ENCODE results near the gene RPS16.
A peak's percentile ranks its signal among the peaks of the same experiment; 100 is the strongest.

The RPS16 gene

DNA sequence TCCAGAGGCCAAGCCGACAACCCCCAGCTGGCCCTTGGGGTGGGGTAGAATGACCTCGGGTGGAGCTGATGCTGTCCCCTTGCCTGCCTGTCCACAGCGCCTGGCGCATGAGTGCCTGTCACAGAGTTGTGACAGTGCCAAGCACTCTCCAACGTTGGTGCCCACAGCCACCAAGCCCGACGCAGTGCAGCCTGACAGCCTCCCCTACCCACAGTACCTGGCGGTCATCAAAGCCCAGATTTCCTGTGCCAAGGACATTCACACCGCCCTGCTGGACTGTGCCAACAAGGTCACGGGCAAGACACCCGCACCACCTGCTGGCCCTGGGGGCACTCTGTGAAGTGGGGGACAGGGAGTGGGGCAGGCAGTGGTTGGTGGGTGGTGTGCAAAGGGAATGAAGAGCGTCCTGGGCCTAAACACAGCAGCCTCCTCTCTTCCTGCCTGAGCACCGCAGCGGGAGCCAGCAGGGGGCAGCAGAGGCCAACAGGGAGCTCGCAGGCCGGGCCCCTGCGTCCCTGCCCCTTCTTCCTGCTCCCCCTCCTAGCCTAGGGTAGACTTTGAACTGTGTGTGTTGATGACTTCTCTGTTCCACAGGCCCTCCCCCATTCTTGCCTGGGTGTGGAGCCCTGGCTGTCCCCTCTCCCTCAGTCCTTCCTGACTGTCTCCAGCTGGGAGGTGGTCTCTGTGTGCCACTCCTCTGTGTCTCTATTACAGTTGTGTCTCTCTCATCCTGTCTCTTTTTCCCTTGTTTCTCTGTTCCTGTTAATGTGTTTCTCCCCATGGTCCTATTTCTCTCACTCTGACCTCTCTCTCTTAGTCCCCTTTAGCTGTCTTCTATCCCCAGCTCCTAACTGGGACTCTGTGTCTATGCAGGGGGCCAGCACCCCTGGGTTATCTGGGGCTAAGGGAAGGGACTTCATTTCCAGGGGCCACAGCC lies 38.1 kb downstream of the RPS16 start (continued):
- TF ChIP-seq, protein P1, sequence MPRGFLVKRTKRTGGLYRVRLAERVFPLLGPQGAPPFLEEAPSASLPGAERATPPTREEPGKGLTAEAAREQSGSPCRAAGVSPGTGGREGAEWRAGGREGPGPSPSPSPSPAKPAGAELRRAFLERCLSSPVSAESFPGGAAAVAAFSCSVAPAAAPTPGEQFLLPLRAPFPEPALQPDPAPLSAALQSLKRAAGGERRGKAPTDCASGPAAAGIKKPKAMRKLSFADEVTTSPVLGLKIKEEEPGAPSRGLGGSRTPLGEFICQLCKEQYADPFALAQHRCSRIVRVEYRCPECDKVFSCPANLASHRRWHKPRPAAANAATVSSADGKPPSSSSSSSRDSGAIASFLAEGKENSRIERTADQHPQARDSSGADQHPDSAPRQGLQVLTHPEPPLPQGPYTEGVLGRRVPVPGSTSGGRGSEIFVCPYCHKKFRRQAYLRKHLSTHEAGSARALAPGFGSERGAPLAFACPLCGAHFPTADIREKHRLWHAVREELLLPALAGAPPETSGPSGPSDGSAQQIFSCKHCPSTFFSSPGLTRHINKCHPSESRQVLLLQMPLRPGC (tag by site-specific recombination; IDR thresholded peaks at IDR 0.05) = no peak
- TF ChIP-seq ZNF777 (tag by site-specific recombination; IDR thresholded peaks at IDR 0.05; ENCODE audit: borderline replicate concordance) = no peak
- no peak for TF ChIP-seq ZNF266 (tag by site-specific recombination; IDR thresholded peaks at IDR 0.05; ENCODE audit: low read depth)
- TF ChIP-seq, protein P2, sequence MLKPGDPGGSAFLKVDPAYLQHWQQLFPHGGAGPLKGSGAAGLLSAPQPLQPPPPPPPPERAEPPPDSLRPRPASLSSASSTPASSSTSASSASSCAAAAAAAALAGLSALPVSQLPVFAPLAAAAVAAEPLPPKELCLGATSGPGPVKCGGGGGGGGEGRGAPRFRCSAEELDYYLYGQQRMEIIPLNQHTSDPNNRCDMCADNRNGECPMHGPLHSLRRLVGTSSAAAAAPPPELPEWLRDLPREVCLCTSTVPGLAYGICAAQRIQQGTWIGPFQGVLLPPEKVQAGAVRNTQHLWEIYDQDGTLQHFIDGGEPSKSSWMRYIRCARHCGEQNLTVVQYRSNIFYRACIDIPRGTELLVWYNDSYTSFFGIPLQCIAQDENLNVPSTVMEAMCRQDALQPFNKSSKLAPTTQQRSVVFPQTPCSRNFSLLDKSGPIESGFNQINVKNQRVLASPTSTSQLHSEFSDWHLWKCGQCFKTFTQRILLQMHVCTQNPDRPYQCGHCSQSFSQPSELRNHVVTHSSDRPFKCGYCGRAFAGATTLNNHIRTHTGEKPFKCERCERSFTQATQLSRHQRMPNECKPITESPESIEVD (tag by site-specific recombination; IDR thresholded peaks at IDR 0.05) = no peak
- TF ChIP-seq ZBTB17 (tag by site-specific recombination; IDR thresholded peaks at IDR 0.05) = peak; percentile 87
- TF ChIP-seq ZNF837 (tag by site-specific recombination; IDR thresholded peaks at IDR 0.05) = no peak
- no peak for TF ChIP-seq ZNF138 (tag by site-specific recombination; IDR thresholded peaks at IDR 0.05; ENCODE audit: borderline replicate concordance)
- TF ChIP-seq ZNF366 (tag by site-specific recombination; conservative IDR thresholded peaks at IDR 0.05) = peak; percentile 66; the same call in 1 of the 2 replicates
- peak; percentile 72 for TF ChIP-seq GLIS2 (tag by site-specific recombination; IDR thresholded peaks at IDR 0.05)
- peak; percentile 95 for TF ChIP-seq ZNF600 (tag by site-specific recombination; IDR thresholded peaks at IDR 0.05)
- TF ChIP-seq ZNF292 (tag by site-specific recombination; IDR thresholded peaks at IDR 0.05; ENCODE audit: borderline replicate concordance, low read depth) = no peak
- no peak; the same call in 1 of the 2 replicates for TF ChIP-seq GFI1B (tag by site-specific recombination; IDR thresholded peaks at IDR 0.05)
- no peak for TF ChIP-seq ZNF155 (tag by site-specific recombination; IDR thresholded peaks at IDR 0.05)
- TF ChIP-seq ZNF274 (IDR thresholded peaks at IDR 0.05; ENCODE audit: low read length) = no peak
- no peak for TF ChIP-seq ZNF274 (tag by site-specific recombination; IDR thresholded peaks at IDR 0.05; ENCODE audit: borderline replicate concordance)
- TF ChIP-seq, protein P3, sequence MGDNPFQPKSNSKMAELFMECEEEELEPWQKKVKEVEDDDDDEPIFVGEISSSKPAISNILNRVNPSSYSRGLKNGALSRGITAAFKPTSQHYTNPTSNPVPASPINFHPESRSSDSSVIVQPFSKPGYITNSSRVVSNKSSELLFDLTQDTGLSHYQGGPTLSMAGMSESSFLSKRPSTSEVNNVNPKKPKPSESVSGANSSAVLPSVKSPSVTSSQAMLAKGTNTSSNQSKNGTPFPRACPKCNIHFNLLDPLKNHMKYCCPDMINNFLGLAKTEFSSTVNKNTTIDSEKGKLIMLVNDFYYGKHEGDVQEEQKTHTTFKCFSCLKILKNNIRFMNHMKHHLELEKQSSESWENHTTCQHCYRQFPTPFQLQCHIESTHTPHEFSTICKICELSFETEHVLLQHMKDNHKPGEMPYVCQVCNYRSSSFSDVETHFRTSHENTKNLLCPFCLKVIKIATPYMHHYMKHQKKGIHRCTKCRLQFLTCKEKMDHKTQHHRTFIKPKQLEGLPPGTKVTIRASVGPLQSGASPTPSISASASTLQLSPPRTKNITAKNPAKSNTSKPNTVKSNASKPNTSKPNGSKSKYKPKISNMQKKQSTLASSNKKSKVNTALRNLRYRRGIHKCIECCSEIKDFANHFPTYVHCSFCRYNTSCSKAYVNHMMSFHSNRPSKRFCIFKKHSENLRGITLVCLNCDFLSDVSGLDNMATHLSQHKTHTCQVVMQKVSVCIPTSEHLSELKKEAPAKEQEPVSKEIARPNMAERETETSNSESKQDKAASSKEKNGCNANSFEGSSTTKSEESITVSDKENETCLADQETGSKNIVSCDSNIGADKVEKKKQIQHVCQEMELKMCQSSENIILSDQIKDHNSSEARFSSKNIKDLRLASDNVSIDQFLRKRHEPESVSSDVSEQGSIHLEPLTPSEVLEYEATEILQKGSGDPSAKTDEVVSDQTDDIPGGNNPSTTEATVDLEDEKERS (tag by site-specific recombination; IDR thresholded peaks at IDR 0.05) = no peak
- TF ChIP-seq, protein P4, sequence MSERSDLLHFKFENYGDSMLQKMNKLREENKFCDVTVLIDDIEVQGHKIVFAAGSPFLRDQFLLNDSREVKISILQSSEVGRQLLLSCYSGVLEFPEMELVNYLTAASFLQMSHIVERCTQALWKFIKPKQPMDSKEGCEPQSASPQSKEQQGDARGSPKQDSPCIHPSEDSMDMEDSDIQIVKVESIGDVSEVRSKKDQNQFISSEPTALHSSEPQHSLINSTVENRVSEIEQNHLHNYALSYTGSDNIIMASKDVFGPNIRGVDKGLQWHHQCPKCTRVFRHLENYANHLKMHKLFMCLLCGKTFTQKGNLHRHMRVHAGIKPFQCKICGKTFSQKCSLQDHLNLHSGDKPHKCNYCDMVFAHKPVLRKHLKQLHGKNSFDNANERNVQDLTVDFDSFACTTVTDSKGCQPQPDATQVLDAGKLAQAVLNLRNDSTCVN (tag by site-specific recombination; optimal IDR thresholded peaks at IDR 0.05) = peak; percentile 36
- TF ChIP-seq KLF16 (tag by site-specific recombination; IDR thresholded peaks at IDR 0.05) = peak; percentile 69; the same call in 1 of the 2 replicates
- TF ChIP-seq, protein P5, sequence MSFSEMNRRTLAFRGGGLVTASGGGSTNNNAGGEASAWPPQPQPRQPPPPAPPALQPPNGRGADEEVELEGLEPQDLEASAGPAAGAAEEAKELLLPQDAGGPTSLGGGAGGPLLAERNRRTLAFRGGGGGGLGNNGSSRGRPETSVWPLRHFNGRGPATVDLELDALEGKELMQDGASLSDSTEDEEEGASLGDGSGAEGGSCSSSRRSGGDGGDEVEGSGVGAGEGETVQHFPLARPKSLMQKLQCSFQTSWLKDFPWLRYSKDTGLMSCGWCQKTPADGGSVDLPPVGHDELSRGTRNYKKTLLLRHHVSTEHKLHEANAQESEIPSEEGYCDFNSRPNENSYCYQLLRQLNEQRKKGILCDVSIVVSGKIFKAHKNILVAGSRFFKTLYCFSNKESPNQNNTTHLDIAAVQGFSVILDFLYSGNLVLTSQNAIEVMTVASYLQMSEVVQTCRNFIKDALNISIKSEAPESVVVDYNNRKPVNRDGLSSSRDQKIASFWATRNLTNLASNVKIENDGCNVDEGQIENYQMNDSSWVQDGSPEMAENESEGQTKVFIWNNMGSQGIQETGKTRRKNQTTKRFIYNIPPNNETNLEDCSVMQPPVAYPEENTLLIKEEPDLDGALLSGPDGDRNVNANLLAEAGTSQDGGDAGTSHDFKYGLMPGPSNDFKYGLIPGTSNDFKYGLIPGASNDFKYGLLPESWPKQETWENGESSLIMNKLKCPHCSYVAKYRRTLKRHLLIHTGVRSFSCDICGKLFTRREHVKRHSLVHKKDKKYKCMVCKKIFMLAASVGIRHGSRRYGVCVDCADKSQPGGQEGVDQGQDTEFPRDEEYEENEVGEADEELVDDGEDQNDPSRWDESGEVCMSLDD (tag by site-specific recombination; IDR thresholded peaks at IDR 0.05) = peak; percentile 55
- TF ChIP-seq EGR2 (tag by site-specific recombination; IDR thresholded peaks at IDR 0.05; ENCODE audit: low read depth) = peak; percentile 28; the same call in 1 of the 2 replicates
- TF ChIP-seq, protein P6, sequence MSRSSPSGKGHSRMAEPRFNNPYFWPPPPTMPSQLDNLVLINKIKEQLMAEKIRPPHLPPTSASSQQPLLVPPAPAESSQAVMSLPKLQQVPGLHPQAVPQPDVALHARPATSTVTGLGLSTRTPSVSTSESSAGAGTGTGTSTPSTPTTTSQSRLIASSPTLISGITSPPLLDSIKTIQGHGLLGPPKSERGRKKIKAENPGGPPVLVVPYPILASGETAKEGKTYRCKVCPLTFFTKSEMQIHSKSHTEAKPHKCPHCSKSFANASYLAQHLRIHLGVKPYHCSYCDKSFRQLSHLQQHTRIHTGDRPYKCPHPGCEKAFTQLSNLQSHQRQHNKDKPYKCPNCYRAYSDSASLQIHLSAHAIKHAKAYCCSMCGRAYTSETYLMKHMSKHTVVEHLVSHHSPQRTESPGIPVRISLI (tag by site-specific recombination; IDR thresholded peaks at IDR 0.05) = no peak
- no peak for TF ChIP-seq ZNF701 (tag by site-specific recombination; IDR thresholded peaks at IDR 0.05)
- TF ChIP-seq ZNF623 (tag by site-specific recombination; IDR thresholded peaks at IDR 0.05) = 0 out of 2 replicates have a peak, but pooled peaks have one; percentile 6
- no peak for TF ChIP-seq ZBTB21 (tag by site-specific recombination; IDR thresholded peaks at IDR 0.05)
- TF ChIP-seq ZNF677 (tag by site-specific recombination; IDR thresholded peaks at IDR 0.05) = peak; percentile 34; the same call in 1 of the 2 replicates
- TF ChIP-seq ZNF2 (tag by site-specific recombination; IDR thresholded peaks at IDR 0.05) = peak; percentile 89; the same call in 1 of the 2 replicates
